ENCODE results near the gene CRYZ. TPM values are rescaled to one million over a fixed set of nuclear protein-coding genes. Genes with fewer than 3 reads are reported as not detected.

Gene CRYZ
- total and polyA plus RNA-seq, 2 of the 8 experiments (the other 6 are each of a cell fraction or from before 2014, with no cell fraction given): 20.5 to 43.8 TPM

DNA sequence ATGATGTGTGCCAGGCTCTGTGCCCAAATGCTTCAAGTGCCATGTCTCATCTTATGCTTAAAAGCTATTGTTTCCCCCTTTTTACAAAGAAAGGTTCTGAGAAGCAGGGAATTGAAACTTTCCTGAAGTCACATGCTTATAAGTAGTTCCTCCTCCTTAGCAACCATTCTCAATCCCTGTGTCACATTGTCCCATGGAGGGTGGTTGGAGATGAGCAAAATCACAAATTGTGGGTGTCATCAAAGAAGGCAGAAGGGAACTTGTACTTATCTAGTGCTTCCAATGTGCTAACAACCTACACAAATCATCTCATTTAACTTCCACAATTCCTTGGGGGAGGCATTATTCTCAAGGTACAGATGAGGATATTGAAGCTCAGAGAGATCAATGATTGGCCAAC is 49.2 kb downstream of the CRYZ start:
- H3K23ac ChIP-seq (ENCODE audit: insufficient read length): no peak overlapping the region
- ChIA-PET CTCF (ENCODE audit: partially characterized antibody) (interaction anchor here (0.8 to 1.1 kb wide), 2 partner anchors 8 to 27 kb away, joined by 3 read pairs; no protein-coding TSS in a partner anchor), POLR2A (ENCODE audit: partially characterized antibody) (no interaction called here)
- no peak overlapping the region for H3K27ac ChIP-seq (ENCODE audit: low read depth, low read length)
- H3K79me2 ChIP-seq (ENCODE audit: control insufficient read depth in 1 of 2, insufficient read depth in 2 of 2, low read length in 2 of 2): no peaks in the 10 kb centered on the region
- H2BK15ac ChIP-seq (ENCODE audit: low read length): no peak overlapping the region
- no peak overlapping the region for H2BK20ac ChIP-seq (ENCODE audit: low read length)
- no peaks in the 10 kb centered on the region for H3K23me2 ChIP-seq (ENCODE audit: low read depth, low read length)
- no peak overlapping the region for H3K14ac ChIP-seq (ENCODE audit: insufficient read length)
- no peak overlapping the region for H4K8ac ChIP-seq (ENCODE audit: extremely low read depth, insufficient read depth, low read length)
- H2BK5ac ChIP-seq (ENCODE audit: low read depth, low read length): no peak overlapping the region
- no peak overlapping the region; the same call in 1 of the 2 replicates for H2AFZ ChIP-seq (ENCODE audit: low read length)
- no peak overlapping the region for H2BK120ac ChIP-seq (replicated peaks; ENCODE audit: low read depth, low read length)
- no peaks in the 10 kb centered on the region for H3K36me3 ChIP-seq (ENCODE audit: control insufficient read depth in 2 of 4, insufficient read depth in 4 of 4, low read length in 3 of 4)
- no peak overlapping the region for H3K4me3 ChIP-seq (ENCODE audit: extremely low read depth in 1 of 4, insufficient read depth in 2 of 4, low read depth in 3 of 4, low read length in 4 of 4)
- H3K79me1 ChIP-seq (ENCODE audit: low read depth, low read length): no peaks in the 10 kb centered on the region
- no peak overlapping the region for H4K91ac ChIP-seq (replicated peaks; ENCODE audit: insufficient read length, low read length)
- no peak for DNase-seq (ENCODE audit: low read depth in 1 of 2, low spot score in 2 of 2)
- H3K9ac ChIP-seq (replicated peaks in 1 of 4; ENCODE audit: extremely low read depth in 1 of 4, low read depth in 3 of 4, low read length in 3 of 4): no peak overlapping the region
- H3K9me3 ChIP-seq (ENCODE audit: insufficient read depth in 2 of 2, low read depth in 1 of 2, low read length in 1 of 2): no peaks in the 10 kb centered on the region
- no peak overlapping the region for H3K18ac ChIP-seq (ENCODE audit: extremely low read depth, low read length)
- no peaks in the 10 kb centered on the region for H3K27me3 ChIP-seq (replicated peaks in 1 of 4; ENCODE audit: control insufficient read depth in 3 of 4, extremely low read depth in 1 of 4, insufficient read depth in 3 of 4, low read length in 3 of 4)
- H3K4me2 ChIP-seq (ENCODE audit: insufficient read depth in 1 of 2, low read depth in 2 of 2, low read length in 2 of 2): no peak overlapping the region
- H3K56ac ChIP-seq (replicated peaks; ENCODE audit: insufficient read length, low read depth, low read length): no peak overlapping the region
- H3K4ac ChIP-seq (replicated peaks; ENCODE audit: insufficient read length, low read depth, low read length): no peak overlapping the region
- no peaks in the 10 kb centered on the region for H4K20me1 ChIP-seq (replicated peaks in 1 of 2; ENCODE audit: control insufficient read depth in 1 of 2, insufficient read depth in 2 of 2, low read length in 2 of 2)
- FAIRE-seq: no peak
- no peaks in the 10 kb centered on the region for H3K4me1 ChIP-seq (replicated peaks in 1 of 4; ENCODE audit: control insufficient read depth in 3 of 4, insufficient read depth in 4 of 4, low read length in 3 of 4)
- no peak overlapping the region for H4K5ac ChIP-seq (ENCODE audit: insufficient read length, low read depth, low read length)
- no peak overlapping the region for H2BK12ac ChIP-seq (ENCODE audit: low read depth, low read length)
- no peak overlapping the region for H2AK5ac ChIP-seq (ENCODE audit: low read depth, low read length)
- TF ChIP-seq SUZ12 (IDR thresholded peaks at IDR 0.05; ENCODE audit: low read length) (no peak), MAX (IDR thresholded peaks at IDR 0.05) (no peak), CTCF (IDR thresholded peaks at IDR 0.05; ENCODE audit: control extremely low read depth in 1 of 3, insufficient read depth in 1 of 3, low read depth in 1 of 3, low read length in 3 of 3) (no peak), YY1 (IDR thresholded peaks at IDR 0.05; ENCODE audit: low read depth, low read length) (no peak), ASH2L (IDR thresholded peaks at IDR 0.05; ENCODE audit: low read length) (no peak), CREB1 (IDR thresholded peaks at IDR 0.05) (no peak), HDAC2 (IDR thresholded peaks at IDR 0.05; ENCODE audit: borderline replicate concordance in 1 of 2, low read depth in 2 of 2, low read length in 2 of 2) (no peak), RXRA (IDR thresholded peaks at IDR 0.05; ENCODE audit: insufficient read depth, low read depth, low read length) (no peak), EGR1 (IDR thresholded peaks at IDR 0.05; ENCODE audit: borderline replicate concordance, low read depth, low read length) (no peak), BCL11A (IDR thresholded peaks at IDR 0.05; ENCODE audit: low read depth in 2 of 2, low read length in 2 of 2) (no peak), SRF (IDR thresholded peaks at IDR 0.05; ENCODE audit: low read depth, low read length) (no peak)
